Measurements from ENCODE around the gene WDR46. TPM values are rescaled to one million over a fixed set of nuclear protein-coding genes. Genes with fewer than 3 reads are reported as not detected.

Gene WDR46
- total RNA-seq, 1 experiment from 2014 or later: 99.2 TPM

DNA sequence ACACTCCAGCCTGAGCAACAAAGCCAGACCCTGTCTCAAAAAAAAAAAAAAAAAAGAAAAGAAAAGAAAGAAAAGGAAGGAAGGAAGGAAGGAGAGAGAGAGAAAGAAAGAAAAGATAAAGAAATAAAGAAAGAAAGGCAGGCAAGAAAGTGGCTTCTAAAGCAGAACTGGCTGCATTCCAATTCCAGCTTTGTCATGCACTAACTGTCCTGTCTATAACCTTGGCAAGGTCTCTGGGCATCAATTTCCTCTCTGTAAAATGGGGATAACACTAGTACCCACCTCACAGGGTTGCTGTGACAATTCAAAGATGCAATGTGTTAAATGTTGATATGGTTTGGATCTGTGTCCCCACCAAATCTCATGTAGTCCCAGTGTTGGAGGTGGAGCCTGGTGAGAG lies 52.7 kb downstream of the WDR46 start:
- Histone ChIP-seq H3K27ac (ENCODE audit: insufficient read length, low read depth, low read length) (no peak overlapping the region), H3K23ac (ENCODE audit: insufficient read length, low read depth, low read length) (no peak overlapping the region), H2AK5ac (ENCODE audit: insufficient read length, low read length) (no peak overlapping the region), H2BK20ac (ENCODE audit: low read depth, low read length, poor library complexity, severe bottlenecking) (no peak overlapping the region), H3K18ac (ENCODE audit: insufficient read length, low read depth, low read length) (no peak overlapping the region), H4K5ac (ENCODE audit: insufficient read length, low read depth, low read length) (no peak overlapping the region), H4K8ac (replicated peaks; ENCODE audit: insufficient read length, low read depth, low read length) (no peak overlapping the region), H3K14ac (ENCODE audit: insufficient read depth, low read length) (no peak overlapping the region), H3K79me1 (ENCODE audit: insufficient read depth, low read depth, low read length, poor library complexity, severe bottlenecking) (no peaks in the 10 kb centered on the region), H3T11ph (ENCODE audit: low read length) (no peak overlapping the region), H3K27me3 (ENCODE audit: insufficient read depth, low read length) (no peaks in the 10 kb centered on the region), H4K20me1 (ENCODE audit: control insufficient read depth, insufficient read depth, insufficient read length) (no peaks in the 10 kb centered on the region), H2BK12ac (ENCODE audit: insufficient read length, low read depth, low read length) (no peak overlapping the region), H3K9me3 (ENCODE audit: control insufficient read depth, low read depth, low read length) (no peaks in the 10 kb centered on the region), H3K79me2 (ENCODE audit: insufficient read depth, low read length) (no peaks in the 10 kb centered on the region), H4K91ac (ENCODE audit: insufficient read length, low read depth, low read length) (no peak overlapping the region), H3K23me2 (ENCODE audit: insufficient read length, low read depth, low read length, poor library complexity, severe bottlenecking) (no peaks in the 10 kb centered on the region), H3K56ac (ENCODE audit: insufficient read length, low read depth, low read length) (no peak overlapping the region), H2BK5ac (ENCODE audit: insufficient read length, low read length) (no peak overlapping the region), H3K4me1 (ENCODE audit: insufficient read depth, low read length) (peaks cover 3% of the 10 kb centered on the region; the same call in 1 of the 2 replicates), H2AFZ (ENCODE audit: low read length) (no peak overlapping the region), H2BK15ac (ENCODE audit: low read depth, low read length) (no peak overlapping the region), H3K4ac (ENCODE audit: low read depth, low read length) (no peak overlapping the region), H3K4me2 (ENCODE audit: insufficient read depth, insufficient read length, low read length) (no peak overlapping the region), H2BK120ac (ENCODE audit: low read depth, low read length, poor library complexity, severe bottlenecking) (no peak overlapping the region), H3K9ac (ENCODE audit: extremely low read depth, insufficient read length, low read length) (no peak overlapping the region)
- Mint-ChIP-seq H3K4me1 (peaks cover 11% of the 10 kb centered on the region in 2 experiments), H3K36me3 (ENCODE audit: insufficient read depth in 1 of 3, low read depth in 3 of 3) (no peaks in the 10 kb centered on the region), H3K27me3 (ENCODE audit: low read depth) (peaks cover 68% of the 10 kb centered on the region), H3K9me3 (no peaks in the 10 kb centered on the region), H3K27ac (no peak overlapping the region), H3K4me3 (no peak overlapping the region)
- no peak for DNase-seq
- TF ChIP-seq CTCF (conservative IDR thresholded peaks at IDR 0.05): no peak

All from H9 (cell line).